ENCODE data around the gene SCD. TPM values are rescaled to one million over a fixed set of nuclear protein-coding genes. Genes with fewer than 3 reads are reported as not detected.

SCD gene
- total and polyA plus RNA-seq, 2 of the 13 experiments (the other 11 are each of a cell fraction or from before 2014, with no cell fraction given): 492 to 512 TPM

- peaks cover 31% of the 10 kb centered on the region for H4K20me1 ChIP-seq (ENCODE audit: insufficient read depth, low read length)
- H2AFZ ChIP-seq (ENCODE audit: low read length): no peak overlapping the region
- peaks cover 2% of the 10 kb centered on the region for H3K79me2 ChIP-seq (ENCODE audit: insufficient read depth, low read length)
- ATAC-seq (no peak), DNase-seq (ENCODE audit: low spot score) (no peak), FAIRE-seq (no peak)
- H3K4me2 ChIP-seq (ENCODE audit: low read depth, low read length): no peak overlapping the region
- intact Hi-C loops (cut with micrococcal nuclease; ENCODE audit: unreplicated experiment) (no loop called here), in situ Hi-C loops (cut with HindIII; ENCODE audit: extremely low pct_ligation_motif_present, low pct_unique_long_range_greater_than_20kb) (no loop called here)
- ChIA-PET CTCF (ENCODE audit: low intra/inter-chr PET ratio, low total read pairs) (no interaction called here), POLR2A (interaction anchor here (0.9 to 7.2 kb wide), 4 partner anchors 10 to 23 kb away, joined by 4 to 107 read pairs (median 4); partner anchors contain the start of gene SCD)
- H3K4me1 ChIP-seq (ENCODE audit: insufficient read depth, low read length): peaks cover 62% of the 10 kb centered on the region
- peak overlapping the region; percentile 63 for H3K27ac ChIP-seq (ENCODE audit: extremely low read length, insufficient read depth, low read length)
- no peak overlapping the region for H3K4me3 ChIP-seq (replicated peaks in 1 of 3; ENCODE audit: insufficient read depth in 1 of 3, low read depth in 2 of 3, low read length in 3 of 3)
- TSS peak; percentile 46 for BruUV-seq (replicated peaks)
- no peaks in the 10 kb centered on the region for H3K27me3 ChIP-seq (ENCODE audit: control insufficient read depth in 1 of 2, insufficient read depth in 2 of 2, low read length in 2 of 2)
- peaks cover 3 to 16% of the 10 kb centered on the region in 2 experiments for H3K36me3 ChIP-seq (replicated peaks in 1 of 2; ENCODE audit: control insufficient read depth in 1 of 2, insufficient read depth in 2 of 2, low read length in 2 of 2)
- WGBS (ENCODE audit: low lambda C conversion rate): 93% methylated on average over 3 of the region's 3 CpGs
- no peaks in the 10 kb centered on the region for H3K9me3 ChIP-seq (ENCODE audit: low read length)
- no peak overlapping the region for H3K9ac ChIP-seq (ENCODE audit: insufficient read depth, low read depth, low read length)
- TF ChIP-seq ZNF253 (CRISPR knock-in tag; IDR thresholded peaks at IDR 0.05; ENCODE audit: borderline replicate concordance) (no peak), ZNF430 (CRISPR knock-in tag; IDR thresholded peaks at IDR 0.05) (no peak), ZNF792 (CRISPR knock-in tag; IDR thresholded peaks at IDR 0.05) (no peak), ZNF101 (CRISPR knock-in tag; IDR thresholded peaks at IDR 0.05; ENCODE audit: borderline replicate concordance, low read depth) (no peak), TEF (CRISPR knock-in tag; IDR thresholded peaks at IDR 0.05) (no peak), POLR2G (IDR thresholded peaks at IDR 0.05; ENCODE audit: low read depth, low read length) (peak; percentile 35; the same call in 1 of the 2 replicates), ZNF33A (CRISPR knock-in tag; IDR thresholded peaks at IDR 0.05; ENCODE audit: borderline replicate concordance) (no peak), ZBTB37 (CRISPR knock-in tag; IDR thresholded peaks at IDR 0.05) (no peak), SNAPC5 (CRISPR knock-in tag; IDR thresholded peaks at IDR 0.05; ENCODE audit: borderline replicate concordance) (no peak), ZNF704 (CRISPR knock-in tag; IDR thresholded peaks at IDR 0.05; ENCODE audit: borderline replicate concordance) (no peak), HDAC6 (IDR thresholded peaks at IDR 0.05; ENCODE audit: low read depth, low read length) (no peak), ZNF18 (CRISPR knock-in tag; IDR thresholded peaks at IDR 0.05; ENCODE audit: insufficient replicate concordance) (peak; percentile 24), FOXP1 (IDR thresholded peaks at IDR 0.05) (no peak), FOXP1 (CRISPR knock-in tag; IDR thresholded peaks at IDR 0.05) (no peak), MED13 (CRISPR knock-in tag; IDR thresholded peaks at IDR 0.05) (no peak), UBTF (CRISPR knock-in tag; IDR thresholded peaks at IDR 0.05) (no peak)
Observed at GRCh38 chr10:100364175-100364574, 17.1 kb downstream of the SCD start.
